Gastroesophageal sphincter (tissue), 4 donors: ENCODE results near the gene SPRYD7. TPM values are rescaled to one million over a fixed set of nuclear protein-coding genes. Genes with fewer than 3 reads are reported as not detected.

Experiments used
- ATAC-seq: fragments of 150-250 bp; one replicate; pipeline ENCODE4 v1.9.1; 2016; ENCODE audit warnings: mild to moderate bottlenecking, moderate library complexity
- H3K27ac ChIP-seq, 4 donors: fragments of 200-600 bp; sonication (generic) in 3 of 4; 1 replicate in 3 of 4; 2 replicates in 1 of 4; pipeline ENCODE4 v1.5.1; 2016 to 2019
- H3K27me3 ChIP-seq: fragments of 200-600 bp; sonication (generic); one replicate; pipeline ENCODE4 v1.5.1; 2019
- H3K36me3 ChIP-seq, 2 donors: fragments of 200-600 bp; sonication (generic); one replicate each; pipeline ENCODE4 v1.5.1; 2019; ENCODE audit warnings: control low read depth in 1 of 2
- H3K4me1 ChIP-seq, 3 donors: fragments of 200-600 bp; sonication (generic); 1 replicate in 2 of 3; 2 replicates in 1 of 3; pipeline ENCODE4 v1.5.1; 2016 to 2019; ENCODE audit warnings: control low read depth in 2 of 3
- H3K4me3 ChIP-seq, 2 donors: fragments of 200-600 bp; sonication (generic); one replicate each; pipeline ENCODE4 v1.5.1; 2019; ENCODE audit warnings: mild to moderate bottlenecking in 1 of 2, moderate library complexity in 1 of 2
- H3K9me3 ChIP-seq, 3 donors: fragments of 200-600 bp; sonication (generic); one replicate each; pipeline ENCODE4 v1.5.1; 2017 to 2019; ENCODE audit warnings: control low read depth in 2 of 3
- EP300 ChIP-seq: sonication (generic); formaldehyde crosslinking; IDR thresholded peaks from one replicate; pipeline ENCODE4 v1.6.1; 2017; ENCODE audit warnings: antibody characterized with exemption, mild to moderate bottlenecking
- POLR2A ChIP-seq, 2 donors: fragments of 450-650 bp; IDR thresholded peaks; one replicate each; pipeline ENCODE4 v1.6.1; 2017; ENCODE audit warnings: antibody characterized with exemption in 2 of 2, mild to moderate bottlenecking in 2 of 2, moderate library complexity in 1 of 2
- POLR2AphosphoS5 ChIP-seq: sonication (generic); formaldehyde crosslinking; IDR thresholded peaks from one replicate; pipeline ENCODE4 v1.6.1; 2017; ENCODE audit warnings: antibody characterized with exemption
- WGBS, 2 donors: methylation state at CpG; one replicate each; pipeline ENCODE4 v1.1.5; 2018; ENCODE audit warnings: low coverage in 1 of 2; 5-methylcytosine and 5-hydroxymethylcytosine counted together
- small RNA-seq, 4 donors: library from RNA; depleted of rRNA; stranded (forward); fragments of <200 nt; gene quantifications; one replicate each; pipeline ENCODE3, GENCODE V24; 2016
- total RNA-seq, 4 donors: library from RNA; depleted of rRNA; stranded (reverse); fragments of >200 nt; gene quantifications; one replicate each; pipeline ENCODE4 v1.1.0, GENCODE V29; 2016
- TF ChIP-seq, protein P1 (sequence below), 4 experiments: fragments of 200-600 bp in 2 of 4; fragments of 450-650 bp in 2 of 4; sonication (generic) in 1 of 4; IDR thresholded peaks; one replicate each; pipeline ENCODE4 v1.5.1; 2017 to 2019; ENCODE audit warnings: antibody characterized with exemption in 4 of 4, mild to moderate bottlenecking in 2 of 4, moderate library complexity in 2 of 4

The SPRYD7 gene
- total RNA-seq, 4 donors from 2014 or later = 8.6 to 16.5 (median 15.1) TPM

DNA sequence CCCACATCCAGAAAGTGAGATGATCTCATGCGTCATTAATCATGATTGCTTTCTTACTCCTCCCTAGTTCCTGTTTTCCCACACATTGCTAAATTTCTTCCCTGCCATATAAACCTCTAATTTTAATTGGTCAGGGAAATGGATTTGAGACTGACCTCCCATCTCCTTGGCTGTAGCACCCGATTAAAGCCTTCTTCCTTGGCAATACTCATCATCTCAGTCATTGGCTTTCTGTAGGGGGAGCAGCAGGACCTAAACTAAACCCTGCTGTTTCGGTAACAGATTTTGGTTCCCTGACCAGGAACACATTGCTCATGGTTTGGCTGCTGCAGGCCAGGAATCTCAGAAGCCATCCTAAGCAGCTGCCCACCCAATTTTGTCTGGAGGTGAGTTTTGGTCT lies 61.7 kb downstream of the SPRYD7 start:
- ATAC-seq = no peak
- H3K4me3 ChIP-seq = no peak overlapping the region
- 77 to 94% methylated on average over 2 to 3 of the region's 3 CpGs for WGBS, 2 donors
- no peaks in the 10 kb centered on the region for H3K36me3 ChIP-seq
- no peaks in the 10 kb centered on the region for H3K4me1 ChIP-seq
- no peaks in the 10 kb centered on the region for H3K27me3 ChIP-seq
- TF ChIP-seq EP300 (no peak), POLR2A (IDR thresholded peaks at IDR 0.05) (no peak), POLR2AphosphoS5 (no peak)
- TF ChIP-seq, protein P1, sequence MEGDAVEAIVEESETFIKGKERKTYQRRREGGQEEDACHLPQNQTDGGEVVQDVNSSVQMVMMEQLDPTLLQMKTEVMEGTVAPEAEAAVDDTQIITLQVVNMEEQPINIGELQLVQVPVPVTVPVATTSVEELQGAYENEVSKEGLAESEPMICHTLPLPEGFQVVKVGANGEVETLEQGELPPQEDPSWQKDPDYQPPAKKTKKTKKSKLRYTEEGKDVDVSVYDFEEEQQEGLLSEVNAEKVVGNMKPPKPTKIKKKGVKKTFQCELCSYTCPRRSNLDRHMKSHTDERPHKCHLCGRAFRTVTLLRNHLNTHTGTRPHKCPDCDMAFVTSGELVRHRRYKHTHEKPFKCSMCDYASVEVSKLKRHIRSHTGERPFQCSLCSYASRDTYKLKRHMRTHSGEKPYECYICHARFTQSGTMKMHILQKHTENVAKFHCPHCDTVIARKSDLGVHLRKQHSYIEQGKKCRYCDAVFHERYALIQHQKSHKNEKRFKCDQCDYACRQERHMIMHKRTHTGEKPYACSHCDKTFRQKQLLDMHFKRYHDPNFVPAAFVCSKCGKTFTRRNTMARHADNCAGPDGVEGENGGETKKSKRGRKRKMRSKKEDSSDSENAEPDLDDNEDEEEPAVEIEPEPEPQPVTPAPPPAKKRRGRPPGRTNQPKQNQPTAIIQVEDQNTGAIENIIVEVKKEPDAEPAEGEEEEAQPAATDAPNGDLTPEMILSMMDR (IDR thresholded peaks at IDR 0.05) = no peak
- no peak overlapping the region for H3K27ac ChIP-seq
- peaks cover 0 to 9% (median 0%) of the 10 kb centered on the region in 3 donors for H3K9me3 ChIP-seq

DNA sequence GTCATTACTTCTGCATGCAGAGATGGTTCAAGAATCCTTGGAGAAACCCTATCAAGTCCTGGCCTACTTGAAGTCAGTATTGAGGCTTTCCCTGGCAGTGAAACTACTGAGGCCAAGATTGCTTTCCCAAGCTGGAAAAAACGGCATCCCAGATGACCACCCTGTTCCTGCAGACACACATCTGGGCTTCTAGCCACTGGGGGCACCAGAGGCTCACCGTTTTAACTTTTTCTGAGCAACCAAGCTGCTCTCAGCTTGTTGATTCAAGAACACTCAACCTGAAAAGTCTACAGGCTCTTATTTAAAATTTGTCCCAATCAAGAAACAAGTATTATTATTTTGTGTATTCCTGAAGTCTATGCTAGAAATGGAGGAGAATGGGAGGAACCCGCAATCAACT lies 66.6 kb downstream of the SPRYD7 start:
- no peaks in the 10 kb centered on the region for H3K27me3 ChIP-seq
- H3K36me3 ChIP-seq = no peaks in the 10 kb centered on the region
- no peak overlapping the region for H3K4me3 ChIP-seq
- no peaks in the 10 kb centered on the region for H3K4me1 ChIP-seq
- no peak for ATAC-seq
- H3K27ac ChIP-seq = no peak overlapping the region
- WGBS, 2 donors = 40 to 48% methylated on average over 3 of the region's 3 CpGs
- TF ChIP-seq, protein P1 (IDR thresholded peaks at IDR 0.05) = peak in 1 of 4 experiments; percentile 31
- TF ChIP-seq POLR2AphosphoS5 = no peak
- no peaks in the 10 kb centered on the region for H3K9me3 ChIP-seq

DNA sequence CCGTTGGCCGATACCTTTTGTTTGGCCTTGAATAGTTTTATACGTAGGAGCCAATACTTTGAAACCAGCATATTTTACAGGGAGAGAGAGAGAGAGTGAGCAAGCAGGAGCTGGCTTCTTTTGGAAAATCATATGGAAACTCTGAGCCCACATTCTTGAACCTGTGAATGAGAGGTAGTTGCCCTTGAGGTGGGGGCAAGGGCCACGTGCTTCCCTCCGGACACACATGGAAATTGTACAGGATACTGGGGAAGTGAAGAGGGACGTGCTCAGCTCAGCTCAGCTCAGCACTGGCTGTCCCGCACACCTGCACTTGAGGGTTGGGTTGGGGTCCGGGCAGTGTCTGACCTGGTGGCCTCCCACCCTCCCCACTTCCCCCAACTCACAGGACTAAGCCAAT lies 68.3 kb downstream of the SPRYD7 start:
- no peak for ATAC-seq
- no peaks in the 10 kb centered on the region for H3K27me3 ChIP-seq
- H3K27ac ChIP-seq = no peak overlapping the region
- 85 to 93% methylated on average over 4 to 5 of the region's 8 CpGs for WGBS, 2 donors
- H3K4me3 ChIP-seq = no peak overlapping the region
- no peaks in the 10 kb centered on the region for H3K9me3 ChIP-seq
- TF ChIP-seq, protein P1 (IDR thresholded peaks at IDR 0.05) = no peak
- no peak for TF ChIP-seq EP300
- TF ChIP-seq POLR2AphosphoS5 = no peak
- H3K4me1 ChIP-seq = no peaks in the 10 kb centered on the region
- H3K36me3 ChIP-seq = no peaks in the 10 kb centered on the region

DNA sequence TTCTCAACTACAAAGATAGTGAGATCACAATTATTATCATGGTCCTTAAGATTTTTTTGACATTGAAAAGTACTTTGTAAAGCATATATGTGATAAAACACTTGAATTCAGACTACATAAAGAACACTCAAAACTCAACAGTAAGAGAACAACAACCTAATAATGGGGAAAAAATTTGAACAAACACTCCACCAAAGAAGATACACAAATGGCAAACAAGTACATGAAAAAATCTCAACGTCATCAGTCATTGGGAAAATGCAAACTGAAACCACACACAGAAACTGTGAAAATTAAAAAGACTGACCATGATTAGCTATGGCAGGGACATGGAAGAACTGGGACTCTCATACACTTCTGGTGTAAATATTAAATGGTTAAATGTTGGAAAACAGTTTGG lies 70.9 kb downstream of the SPRYD7 start:
- WGBS, 2 donors = 20 to 100% methylated on average over 1 of the region's 1 CpG
- no peaks in the 10 kb centered on the region for H3K9me3 ChIP-seq
- H3K36me3 ChIP-seq = no peaks in the 10 kb centered on the region
- TF ChIP-seq POLR2A (IDR thresholded peaks at IDR 0.05) (no peak), POLR2AphosphoS5 (no peak), EP300 (no peak)
- TF ChIP-seq, protein P1 (IDR thresholded peaks at IDR 0.05) = no peak
- no peak overlapping the region for H3K27ac ChIP-seq
- no peak overlapping the region for H3K4me3 ChIP-seq
- no peak for ATAC-seq
- H3K4me1 ChIP-seq = no peaks in the 10 kb centered on the region
- no peaks in the 10 kb centered on the region for H3K27me3 ChIP-seq

DNA sequence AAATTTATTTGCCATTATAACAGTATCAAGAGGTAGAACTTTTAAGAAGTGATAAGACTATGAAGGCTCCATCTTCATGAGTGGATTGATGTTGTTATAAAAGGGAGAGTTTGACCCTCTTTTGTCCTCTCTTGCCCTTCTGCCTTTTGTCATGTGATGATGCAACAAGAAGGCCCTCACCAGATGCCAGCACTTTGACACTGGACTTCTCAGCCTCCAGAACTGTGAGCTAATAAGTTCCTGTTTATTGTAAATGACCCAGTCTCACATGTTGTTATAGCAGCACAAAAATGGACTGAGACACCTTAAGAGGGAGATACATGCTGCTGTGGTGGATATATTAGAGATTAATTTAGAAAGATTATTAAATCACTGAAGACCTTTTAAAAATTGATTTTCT lies 71.6 kb downstream of the SPRYD7 start:
- Histone ChIP-seq H3K4me1 (peaks cover under 1 to 4% (median under 1%) of the 10 kb centered on the region in 3 donors), H3K9me3 (no peaks in the 10 kb centered on the region), H3K27me3 (no peaks in the 10 kb centered on the region), H3K27ac (no peak overlapping the region), H3K36me3 (no peaks in the 10 kb centered on the region), H3K4me3 (no peak overlapping the region)
- TF ChIP-seq POLR2A (IDR thresholded peaks at IDR 0.05) (no peak), EP300 (no peak)
- TF ChIP-seq, protein P1 (IDR thresholded peaks at IDR 0.05) = no peak
- no peak for ATAC-seq

Small RNAs within 50 kb of the gene (small RNA-seq; reads per million reads assigned to genes)
- gene RNY4P30 (0 reads per million in 4 donors), gene RNY4P9 (9.0 to 19.9 (median 12.9) reads per million in 4 donors)

Other genes starting within 250 kb of the SPRYD7 start
- gene EBPL, start 244.9 kb downstream of the SPRYD7 start, total RNA-seq = 10 to 100 TPM; 37.6 to 81.7 (median 45.0) TPM
- gene KPNA3, start 143.7 kb downstream of the SPRYD7 start, total RNA-seq = 10 to 100 TPM; 41.2 to 67.5 (median 55.8) TPM
- 10 to 100 TPM; 25.4 to 45.8 (median 37.5) TPM for gene TRIM13, start 60.7 kb upstream of the SPRYD7 start, total RNA-seq
- gene KCNRG, start 79.1 kb upstream of the SPRYD7 start, total RNA-seq = 1 to 10 TPM in 3 of 4 donors, under 1 TPM in 1; 0.32 to 6.7 (median 3.4) TPM